AG09319 (cell line): ENCODE results near the gene DGKZ.

Source experiments
- DNase-seq: peaks from one replicate; pipeline ENCODE4 v3.0.0-alpha.2; 2010; ENCODE audit warnings: low read depth; ENCODE audit errors: extremely low read depth
- CTCF ChIP-seq: IDR thresholded peaks from 2 replicates; pipeline ENCODE4 v1.5.1; 2011; ENCODE audit warnings: low read depth, mild to moderate bottlenecking, inconsistent platforms, low read length, moderate library complexity

The DGKZ gene

GRCh38 chr11:46357483-46357936, 10.2 kb downstream of the DGKZ start:
- DNase-seq, result no peak
- no peak for TF ChIP-seq CTCF

GRCh38 chr11:46359953-46360352, 12.7 kb downstream of the DGKZ start:
- no peak for DNase-seq
- no peak for TF ChIP-seq CTCF

- no peak for DNase-seq
- TF ChIP-seq CTCF, result no peak
Measured at GRCh38 chr11:46360878-46361277, 13.6 kb downstream of the DGKZ start.

GRCh38 chr11:46361283-46362155, 14.3 kb downstream of the DGKZ start:
- TF ChIP-seq CTCF, result no peak
- no peak for DNase-seq

GRCh38 chr11:46362156-46363030, 15.1 kb downstream of the DGKZ start:
- no peak for TF ChIP-seq CTCF
- DNase-seq, result no peak

- no peak for DNase-seq
- no peak for TF ChIP-seq CTCF
Measured at GRCh38 chr11:46363031-46363407, 15.8 kb downstream of the DGKZ start.
